A673 (cell line): ENCODE results near the gene NEK5. TPM values are rescaled to one million over a fixed set of nuclear protein-coding genes. Genes with fewer than 3 reads are reported as not detected.

Experiments used
- BruUV-seq: library from RNA; stranded (reverse); fragments of 400-500 nt; replicated peaks from 2 replicates; lab custom pipeline; 2021; lab: Mats Ljungman, UMichigan
- CTCF ChIA-PET: fragments of 300-600 bp; sonication (Branson Sonifier 250); formaldehyde crosslinking; loops from one replicate; lab custom pipeline; 2022; ENCODE audit warnings: antibody characterized with exemption; lab: Charles Lee
- POLR2A ChIA-PET: fragments of 300-600 bp; sonication (Branson Sonifier 250); formaldehyde crosslinking; loops from one replicate; lab custom pipeline; 2022; ENCODE audit warnings: antibody characterized with exemption; ENCODE audit not compliant: low non-redundant PET; lab: Charles Lee
- DNase-seq: peaks from one replicate; pipeline ENCODE4 v3.0.0-alpha.2; 2015; ENCODE audit warnings: low spot score
- H3K27ac ChIP-seq: fragments of 200-600 bp; sonication (generic); 2 replicates; pipeline ENCODE4 v1.5.1; 2016; ENCODE audit warnings: mixed run types, low read depth, mild to moderate bottlenecking, mixed read lengths, antibody characterized with exemption, low read length; ENCODE audit not compliant: poor library complexity, severe bottlenecking
- H3K27me3 ChIP-seq: fragments of 200-600 bp; sonication (generic); replicated peaks from 2 replicates; pipeline ENCODE4 v1.6.1; 2017; ENCODE audit warnings: mixed run types, low read depth, mild to moderate bottlenecking, mixed read lengths, antibody characterized with exemption, low read length; ENCODE audit not compliant: insufficient read depth, poor library complexity
- H3K36me3 ChIP-seq: fragments of 200-600 bp; sonication (generic); 2 replicates; pipeline ENCODE4 v1.6.1; 2016; ENCODE audit warnings: mixed run types, mild to moderate bottlenecking, mixed read lengths, antibody characterized with exemption, low read length; ENCODE audit not compliant: insufficient read depth, poor library complexity, severe bottlenecking
- H3K4me1 ChIP-seq: fragments of 200-600 bp; sonication (generic); 2 replicates; pipeline ENCODE4 v1.6.1; 2017; ENCODE audit warnings: mixed run types, mild to moderate bottlenecking, mixed read lengths, antibody characterized with exemption, low read length; ENCODE audit not compliant: insufficient read depth, poor library complexity, severe bottlenecking
- H3K4me3 ChIP-seq: fragments of 200-600 bp; sonication (generic); 2 replicates; pipeline ENCODE4 v1.5.1; 2016; ENCODE audit warnings: low read depth, mixed run types, mild to moderate bottlenecking, mixed read lengths, low read length; ENCODE audit not compliant: poor library complexity, severe bottlenecking
- H3K9me3 ChIP-seq: fragments of 200-600 bp; sonication (generic); 2 replicates; pipeline ENCODE4 v1.6.1; 2016; ENCODE audit warnings: mixed run types, low read depth, mild to moderate bottlenecking, mixed read lengths, antibody characterized with exemption, low read length; ENCODE audit not compliant: poor library complexity, severe bottlenecking
- EZH2 ChIP-seq: fragments of 200-600 bp; sonication (generic); IDR thresholded peaks from 2 replicates; pipeline ENCODE4 v1.6.1; 2017; ENCODE audit warnings: borderline replicate concordance, low read depth, mild to moderate bottlenecking, mixed read lengths, antibody characterized with exemption, low read length; ENCODE audit not compliant: poor library complexity, severe bottlenecking
- intact Hi-C: fragments of 100-400 bp; cut with micrococcal nuclease; formaldehyde crosslinking; loops from one replicate; pipeline ENCODE4 v1.10.0; 2022; ENCODE audit not compliant: unreplicated experiment
- total RNA-seq: library from RNA; stranded (reverse); gene quantifications from 2 replicates; pipeline ENCODE4 v1.2.3, GENCODE V29; 2021
- TF ChIP-seq, protein P1 (sequence below): fragments of 300-800, 200-600 bp; sonication (generic); conservative IDR thresholded peaks from 2 replicates; pipeline ENCODE4 v1.5.1; 2017; ENCODE audit warnings: low read depth, mild to moderate bottlenecking, antibody characterized with exemption, low read length, moderate library complexity, mixed read lengths

NEK5 gene
- total RNA-seq, 1 experiment from 2014 or later, result not detected

DNA sequence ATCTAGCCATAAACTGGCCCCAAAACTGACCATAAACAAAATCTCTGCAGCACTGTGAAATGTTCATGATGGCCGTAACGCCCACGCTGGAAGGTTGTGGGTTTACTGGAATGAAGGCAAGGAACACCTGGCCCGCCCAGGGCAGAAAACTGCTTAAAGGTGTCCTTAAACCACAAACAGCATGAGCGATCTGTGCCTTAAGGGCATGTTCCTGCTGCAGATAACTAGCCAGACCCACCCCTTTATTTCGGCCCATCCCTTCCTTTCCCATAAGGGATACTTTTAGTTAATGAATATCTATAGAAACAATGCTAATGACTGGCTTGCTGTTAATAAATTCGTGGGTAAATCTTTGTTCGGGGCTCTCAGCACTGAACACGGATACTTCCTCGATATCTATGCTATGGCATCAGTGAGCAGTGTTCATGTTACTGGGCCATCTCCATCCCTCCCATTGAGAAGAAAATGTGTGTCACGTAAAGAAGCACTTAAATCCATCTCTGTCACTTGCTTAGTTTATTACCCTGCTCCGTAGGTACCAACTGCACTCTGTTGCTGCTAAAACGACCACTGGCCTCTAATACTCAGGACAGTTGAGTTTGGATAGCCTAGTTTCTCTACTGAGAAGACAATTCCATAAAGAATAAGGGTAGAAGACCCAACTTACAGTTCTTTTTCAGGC, 122.9 kb downstream of the NEK5 start:
- intact Hi-C loops, result no loop called here
- no peak overlapping the region for H3K27ac ChIP-seq

DNA sequence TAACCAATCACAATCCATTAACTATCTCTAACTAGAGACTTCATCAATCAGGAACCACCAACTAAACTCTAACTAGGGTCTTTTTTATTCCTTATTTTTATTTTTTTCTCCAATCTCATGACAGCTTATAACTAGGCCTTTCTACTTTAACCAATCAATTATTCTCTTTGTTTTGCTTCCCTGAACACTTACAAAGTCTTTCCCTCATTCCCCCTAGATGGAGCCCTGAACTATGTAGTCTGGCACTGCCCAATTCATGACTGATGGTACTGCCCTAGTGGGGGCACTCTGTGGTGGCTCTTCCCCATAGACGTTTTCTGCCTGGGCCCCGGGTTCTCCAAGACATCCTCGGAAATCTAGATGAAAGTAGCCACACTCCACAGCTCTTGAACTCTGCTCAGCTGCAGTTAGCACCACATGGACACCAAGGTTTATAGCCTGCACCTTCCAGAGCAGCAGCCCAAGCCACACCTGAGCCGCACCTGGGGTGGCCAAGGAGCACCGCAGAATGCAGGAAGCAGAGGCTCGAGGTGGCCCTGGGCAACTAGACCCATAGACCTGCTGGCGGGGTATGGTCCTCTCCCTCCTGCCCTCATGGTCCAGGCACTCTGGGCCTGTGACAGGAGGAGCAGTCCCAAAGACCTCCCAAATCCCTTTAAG, 124.2 kb downstream of the NEK5 start:
- peaks cover 5% of the 10 kb centered on the region for H3K27me3 ChIP-seq
- H3K4me1 ChIP-seq, result no peaks in the 10 kb centered on the region
- BruUV-seq, result no TSS peak
- TF ChIP-seq, protein P1, sequence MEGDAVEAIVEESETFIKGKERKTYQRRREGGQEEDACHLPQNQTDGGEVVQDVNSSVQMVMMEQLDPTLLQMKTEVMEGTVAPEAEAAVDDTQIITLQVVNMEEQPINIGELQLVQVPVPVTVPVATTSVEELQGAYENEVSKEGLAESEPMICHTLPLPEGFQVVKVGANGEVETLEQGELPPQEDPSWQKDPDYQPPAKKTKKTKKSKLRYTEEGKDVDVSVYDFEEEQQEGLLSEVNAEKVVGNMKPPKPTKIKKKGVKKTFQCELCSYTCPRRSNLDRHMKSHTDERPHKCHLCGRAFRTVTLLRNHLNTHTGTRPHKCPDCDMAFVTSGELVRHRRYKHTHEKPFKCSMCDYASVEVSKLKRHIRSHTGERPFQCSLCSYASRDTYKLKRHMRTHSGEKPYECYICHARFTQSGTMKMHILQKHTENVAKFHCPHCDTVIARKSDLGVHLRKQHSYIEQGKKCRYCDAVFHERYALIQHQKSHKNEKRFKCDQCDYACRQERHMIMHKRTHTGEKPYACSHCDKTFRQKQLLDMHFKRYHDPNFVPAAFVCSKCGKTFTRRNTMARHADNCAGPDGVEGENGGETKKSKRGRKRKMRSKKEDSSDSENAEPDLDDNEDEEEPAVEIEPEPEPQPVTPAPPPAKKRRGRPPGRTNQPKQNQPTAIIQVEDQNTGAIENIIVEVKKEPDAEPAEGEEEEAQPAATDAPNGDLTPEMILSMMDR, result 0 out of 2 replicates have a peak, but pooled peaks have one; percentile 13
- no peak for TF ChIP-seq EZH2
- intact Hi-C loops, result loop anchor here (5.0 kb wide), 1 partner anchor 198 kb away; no protein-coding TSS in a partner anchor
- no peak overlapping the region for H3K27ac ChIP-seq
- CTCF ChIA-PET, result no interaction called here
- POLR2A ChIA-PET, result no interaction called here
- H3K4me3 ChIP-seq, result no peak overlapping the region
- no peak for DNase-seq
- no peaks in the 10 kb centered on the region for H3K36me3 ChIP-seq
- H3K9me3 ChIP-seq, result no peaks in the 10 kb centered on the region

More for the DNA sequence above, 122.9 kb downstream of the NEK5 start:
- POLR2A ChIA-PET, result no interaction called here
- TF ChIP-seq, protein P1, result no peak
- no peak for TF ChIP-seq EZH2
- CTCF ChIA-PET, result no interaction called here
- no peaks in the 10 kb centered on the region for H3K36me3 ChIP-seq
- peaks cover 19% of the 10 kb centered on the region for H3K27me3 ChIP-seq
- BruUV-seq, result no TSS peak
- DNase-seq, result no peak
- H3K9me3 ChIP-seq, result no peaks in the 10 kb centered on the region
- H3K4me3 ChIP-seq, result no peak overlapping the region
- H3K4me1 ChIP-seq, result no peaks in the 10 kb centered on the region

GRCh38 chr13:52003541-52003940, 125.3 kb downstream of the NEK5 start:
- POLR2A ChIA-PET, result no interaction called here
- no TSS peak for BruUV-seq
- no peak for DNase-seq
- TF ChIP-seq EZH2, result no peak
- TF ChIP-seq, protein P1, result no peak
- H3K36me3 ChIP-seq, result no peaks in the 10 kb centered on the region
- H3K27me3 ChIP-seq, result no peaks in the 10 kb centered on the region
- no peak overlapping the region for H3K4me3 ChIP-seq
- intact Hi-C loops, result loop anchor here (5.0 kb wide), 1 partner anchor 199 kb away; no protein-coding TSS in a partner anchor
- H3K27ac ChIP-seq, result no peak overlapping the region
- CTCF ChIA-PET, result no interaction called here
- no peaks in the 10 kb centered on the region for H3K9me3 ChIP-seq
- H3K4me1 ChIP-seq, result no peaks in the 10 kb centered on the region
